Trophoblast cell (in vitro differentiated cells and primary cell): ENCODE results near the gene SLC16A10.

Source experiments
- DNase-seq, 2 donors: peaks; one replicate each; pipeline ENCODE4 v3.0.0-alpha.2; 2016
- H2AFZ ChIP-seq: 2 replicates; pipeline ENCODE4 v1.6.1; 2013; ENCODE audit warnings: low read length, moderate library complexity, mild to moderate bottlenecking; ENCODE audit not compliant: insufficient read depth, poor library complexity
- H2AK5ac ChIP-seq: 2 replicates; pipeline ENCODE4 v1.6.1; 2013; ENCODE audit warnings: mild to moderate bottlenecking, low read length
- H2BK120ac ChIP-seq: 2 replicates; pipeline ENCODE4 v1.6.1; 2013; ENCODE audit warnings: low read length, mild to moderate bottlenecking, moderate library complexity; ENCODE audit not compliant: insufficient read depth, poor library complexity
- H2BK12ac ChIP-seq: 2 replicates; pipeline ENCODE4 v1.6.1; 2013; ENCODE audit warnings: mild to moderate bottlenecking, low read length, moderate library complexity
- H2BK5ac ChIP-seq: 2 replicates; pipeline ENCODE4 v1.6.1; 2013; ENCODE audit warnings: low read length, low read depth, moderate library complexity, mild to moderate bottlenecking; ENCODE audit not compliant: poor library complexity
- H3K14ac ChIP-seq: 2 replicates; pipeline ENCODE4 v1.6.1; 2013; ENCODE audit warnings: mild to moderate bottlenecking, low read length
- H3K18ac ChIP-seq: 2 replicates; pipeline ENCODE4 v1.6.1; 2013; ENCODE audit warnings: mild to moderate bottlenecking, low read length
- H3K23ac ChIP-seq: 2 replicates; pipeline ENCODE4 v1.6.1; 2013; ENCODE audit warnings: low read length
- H3K27ac ChIP-seq: 2 replicates; pipeline ENCODE4 v1.5.1; 2013; ENCODE audit warnings: low read depth, mild to moderate bottlenecking, inconsistent platforms, low read length, moderate library complexity
- H3K27me3 ChIP-seq: 2 replicates; pipeline ENCODE4 v1.6.1; 2013; ENCODE audit warnings: inconsistent platforms, mild to moderate bottlenecking, low read length, moderate library complexity; ENCODE audit not compliant: insufficient read depth
- H3K36me3 ChIP-seq, 2 experiments: 1 replicate in 1 of 2; 2 replicates in 1 of 2; pipeline ENCODE4 v1.6.1; 2013; ENCODE audit warnings: low read length in 2 of 2, mild to moderate bottlenecking in 2 of 2, moderate library complexity in 1 of 2; ENCODE audit not compliant: insufficient read depth in 2 of 2, control insufficient read depth in 1 of 2
- H3K4ac ChIP-seq: 2 replicates; pipeline ENCODE4 v1.6.1; 2013; ENCODE audit warnings: low read depth, mild to moderate bottlenecking, low read length, moderate library complexity
- H3K4me1 ChIP-seq, 2 experiments: 1 replicate in 1 of 2; 2 replicates in 1 of 2; pipeline ENCODE4 v1.6.1; 2013; ENCODE audit warnings: low read length in 2 of 2, mild to moderate bottlenecking in 2 of 2, moderate library complexity in 1 of 2; ENCODE audit not compliant: insufficient read depth in 2 of 2, control insufficient read depth in 1 of 2
- H3K4me2 ChIP-seq: 2 replicates; pipeline ENCODE4 v1.6.1; 2013; ENCODE audit warnings: inconsistent platforms, mild to moderate bottlenecking, low read length, moderate library complexity
- H3K4me3 ChIP-seq: 2 replicates; pipeline ENCODE4 v1.5.1; 2013; ENCODE audit warnings: mild to moderate bottlenecking, low read depth, low read length, inconsistent platforms
- H3K79me1 ChIP-seq: one replicate; pipeline ENCODE4 v1.6.1; 2013; ENCODE audit warnings: low read length
- H3K79me2 ChIP-seq: 2 replicates; pipeline ENCODE4 v1.6.1; 2013; ENCODE audit warnings: low read length, mild to moderate bottlenecking; ENCODE audit not compliant: control insufficient read depth, insufficient read depth, poor library complexity
- H3K9ac ChIP-seq: 2 replicates; pipeline ENCODE4 v1.6.1; 2013; ENCODE audit warnings: mild to moderate bottlenecking, low read length
- H3K9me3 ChIP-seq: 2 replicates; pipeline ENCODE4 v1.6.1; 2013; ENCODE audit warnings: low read depth, mild to moderate bottlenecking, control low read depth, inconsistent platforms, low read length; ENCODE audit not compliant: insufficient read depth
- H4K12ac ChIP-seq: 2 replicates; pipeline ENCODE4 v1.6.1; 2013; ENCODE audit warnings: low read depth, mild to moderate bottlenecking, low read length, moderate library complexity
- H4K8ac ChIP-seq: 2 replicates; pipeline ENCODE4 v1.6.1; 2013; ENCODE audit warnings: low read depth, mild to moderate bottlenecking, low read length, moderate library complexity
- H4K91ac ChIP-seq: one replicate; pipeline ENCODE4 v1.6.1; 2013; ENCODE audit warnings: low read depth, mild to moderate bottlenecking, low read length, moderate library complexity
- WGBS: extraction: QIAGEN DNeasy Blood & Tissue Kit; methylation state at CpG from one replicate; pipeline ENCODE4 v1.1.7; 2013; ENCODE audit warnings: missing lambda C conversion rate; ENCODE audit not compliant: insufficient read length, insufficient coverage; ENCODE audit errors: extremely low coverage; 5-methylcytosine and 5-hydroxymethylcytosine counted together

The SLC16A10 gene

GRCh38 chr6:111176038-111176759 lies 88.9 kb downstream of the SLC16A10 start:
- no peak overlapping the region for H3K4ac ChIP-seq
- no peak overlapping the region for H2BK120ac ChIP-seq
- no peak for DNase-seq
- H3K9ac ChIP-seq: no peak overlapping the region
- no peak overlapping the region for H3K27ac ChIP-seq
- H3K9me3 ChIP-seq: no peaks in the 10 kb centered on the region
- H3K27me3 ChIP-seq: no peaks in the 10 kb centered on the region
- WGBS: no CpG with 5 or more reads among the region's 2 CpGs
- H3K23ac ChIP-seq: no peak overlapping the region
- no peak overlapping the region for H4K12ac ChIP-seq
- no peak overlapping the region for H3K18ac ChIP-seq
- no peak overlapping the region for H2BK12ac ChIP-seq
- no peaks in the 10 kb centered on the region for H3K79me1 ChIP-seq
- no peaks in the 10 kb centered on the region for H3K79me2 ChIP-seq
- H3K4me3 ChIP-seq: no peak overlapping the region
- no peaks in the 10 kb centered on the region for H3K36me3 ChIP-seq
- H2AFZ ChIP-seq: no peak overlapping the region
- no peak overlapping the region for H3K4me2 ChIP-seq
- no peak overlapping the region for H4K91ac ChIP-seq
- no peak overlapping the region for H2AK5ac ChIP-seq
- H2BK5ac ChIP-seq: no peak overlapping the region
- H3K14ac ChIP-seq: no peak overlapping the region
- H4K8ac ChIP-seq: no peak overlapping the region
- H3K4me1 ChIP-seq: no peaks in the 10 kb centered on the region

- Histone ChIP-seq H3K4me2 (no peak overlapping the region), H3K9me3 (no peaks in the 10 kb centered on the region), H3K4me3 (no peak overlapping the region), H3K36me3 (no peaks in the 10 kb centered on the region), H3K27ac (no peak overlapping the region), H3K14ac (no peak overlapping the region), H2BK5ac (no peak overlapping the region), H3K23ac (no peak overlapping the region), H3K9ac (no peak overlapping the region), H3K79me2 (no peaks in the 10 kb centered on the region), H2BK120ac (no peak overlapping the region), H3K79me1 (no peaks in the 10 kb centered on the region), H3K4ac (no peak overlapping the region), H4K91ac (no peak overlapping the region), H4K12ac (no peak overlapping the region), H2AK5ac (no peak overlapping the region), H3K27me3 (no peaks in the 10 kb centered on the region), H2AFZ (no peak overlapping the region), H4K8ac (no peak overlapping the region), H3K4me1 (no peaks in the 10 kb centered on the region), H2BK12ac (no peak overlapping the region), H3K18ac (no peak overlapping the region)
- DNase-seq: no peak
- WGBS: no CpG with 5 or more reads among the region's 2 CpGs
These were observed 89.4 kb downstream of the SLC16A10 start for GRCh38 chr6:111176760-111177099.

- Histone ChIP-seq H3K36me3 (no peaks in the 10 kb centered on the region), H3K14ac (no peak overlapping the region), H2BK12ac (no peak overlapping the region), H3K23ac (no peak overlapping the region), H2AK5ac (no peak overlapping the region), H3K4me2 (no peak overlapping the region), H3K27me3 (no peaks in the 10 kb centered on the region), H3K79me2 (no peaks in the 10 kb centered on the region), H3K4me1 (no peaks in the 10 kb centered on the region), H3K79me1 (no peaks in the 10 kb centered on the region), H2BK5ac (no peak overlapping the region), H3K4ac (no peak overlapping the region), H4K91ac (no peak overlapping the region), H4K12ac (no peak overlapping the region), H3K27ac (no peak overlapping the region), H2BK120ac (no peak overlapping the region), H2AFZ (no peak overlapping the region), H3K9me3 (no peaks in the 10 kb centered on the region), H3K18ac (no peak overlapping the region), H4K8ac (no peak overlapping the region), H3K9ac (no peak overlapping the region), H3K4me3 (no peak overlapping the region)
- WGBS: no CpG with 5 or more reads among the region's 6 CpGs
- DNase-seq: no peak
These were observed 89.8 kb downstream of the SLC16A10 start for GRCh38 chr6:111177131-111177530.

DNA sequence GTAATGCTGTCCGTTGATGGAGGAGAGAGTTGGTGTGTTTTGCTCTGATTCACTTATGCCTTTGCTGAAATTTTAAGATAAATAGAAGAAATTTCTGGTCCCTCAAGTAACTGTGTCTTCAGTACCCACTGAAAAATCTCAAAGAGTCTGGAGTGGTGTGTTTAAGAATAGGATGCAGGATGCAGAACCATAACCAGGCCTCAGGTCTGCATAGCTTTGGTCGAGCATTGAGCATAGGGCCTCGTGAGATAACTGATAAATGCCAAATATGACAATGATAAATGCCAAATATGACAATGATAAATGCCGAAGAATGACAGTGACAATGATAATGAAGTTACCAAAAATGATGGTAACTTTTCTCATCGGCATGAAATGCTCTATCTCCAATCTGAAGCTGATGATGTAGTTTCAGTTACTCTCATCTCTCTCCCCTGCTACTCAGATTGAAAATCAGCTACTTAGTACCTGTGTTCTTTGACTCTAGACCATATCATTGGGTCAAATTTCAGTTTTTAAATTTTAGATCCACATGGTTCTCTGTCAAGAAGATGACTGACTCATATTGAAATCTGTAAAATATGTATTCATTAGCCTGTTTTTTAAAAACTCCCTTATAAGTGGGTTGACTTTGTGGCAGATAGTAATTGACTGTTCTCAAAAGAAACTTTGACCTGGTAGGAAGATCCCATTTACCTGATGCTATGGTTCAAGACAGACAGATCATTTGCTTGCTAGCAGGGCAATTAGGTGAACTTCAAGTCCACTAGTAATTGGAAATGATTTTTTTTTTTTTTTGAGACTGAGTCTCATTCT lies 96.6 kb downstream of the SLC16A10 start:
- H3K79me2 ChIP-seq: no peaks in the 10 kb centered on the region
- no peak for DNase-seq

More for the DNA sequence above, 96.6 kb downstream of the SLC16A10 start:
- Histone ChIP-seq H3K4ac (no peak overlapping the region), H3K23ac (no peak overlapping the region), H3K4me2 (no peak overlapping the region), H3K9ac (no peak overlapping the region), H4K91ac (no peak overlapping the region), H3K27ac (no peak overlapping the region), H3K27me3 (no peaks in the 10 kb centered on the region), H3K79me1 (no peaks in the 10 kb centered on the region), H3K18ac (no peak overlapping the region), H2BK120ac (no peak overlapping the region), H3K14ac (no peak overlapping the region), H2AFZ (no peak overlapping the region), H3K4me3 (no peak overlapping the region), H3K9me3 (no peaks in the 10 kb centered on the region), H3K36me3 (no peaks in the 10 kb centered on the region), H4K8ac (no peak overlapping the region), H2BK5ac (no peak overlapping the region), H2BK12ac (no peak overlapping the region), H2AK5ac (no peak overlapping the region), H4K12ac (no peak overlapping the region), H3K4me1 (peaks cover 0 to 2% of the 10 kb centered on the region in 2 experiments)
- no CpG with 5 or more reads among the region's 5 CpGs for WGBS
